GM18858 (cell line): ENCODE data around the gene MED27.

Experiments
- ATAC-seq: cut with Tn5 transposase; IDR thresholded peaks from one replicate; pipeline ENCODE4 v1.9.1; 2021; ENCODE audit not compliant: unreplicated experiment

MED27 gene

GRCh38 chr9:132002643-132003318 lies 76.9 kb downstream of the MED27 start:
- no peak for ATAC-seq

GRCh38 chr9:132001567-132001966 lies 78.1 kb downstream of the MED27 start:
- ATAC-seq: no peak

DNA sequence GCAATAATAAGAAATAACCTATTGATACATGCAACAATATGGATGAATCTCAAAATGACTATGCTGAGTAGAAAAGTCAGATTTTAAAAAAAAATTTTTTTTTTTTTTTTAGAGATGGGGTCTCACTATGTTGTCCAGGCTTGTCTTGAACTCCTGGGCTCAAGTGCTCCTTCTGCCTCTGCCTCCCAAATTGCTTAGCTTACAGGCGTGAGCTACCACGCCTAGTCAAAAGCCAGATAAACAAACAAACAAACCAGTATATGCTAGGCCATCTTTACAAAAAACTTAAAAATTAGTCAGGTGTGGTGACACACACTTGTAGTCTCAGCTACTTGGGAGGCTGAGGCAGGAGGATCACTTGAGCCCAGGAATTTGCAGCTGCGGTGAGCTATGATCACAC lies 79.0 kb downstream of the MED27 start:
- ATAC-seq: no peak

DNA sequence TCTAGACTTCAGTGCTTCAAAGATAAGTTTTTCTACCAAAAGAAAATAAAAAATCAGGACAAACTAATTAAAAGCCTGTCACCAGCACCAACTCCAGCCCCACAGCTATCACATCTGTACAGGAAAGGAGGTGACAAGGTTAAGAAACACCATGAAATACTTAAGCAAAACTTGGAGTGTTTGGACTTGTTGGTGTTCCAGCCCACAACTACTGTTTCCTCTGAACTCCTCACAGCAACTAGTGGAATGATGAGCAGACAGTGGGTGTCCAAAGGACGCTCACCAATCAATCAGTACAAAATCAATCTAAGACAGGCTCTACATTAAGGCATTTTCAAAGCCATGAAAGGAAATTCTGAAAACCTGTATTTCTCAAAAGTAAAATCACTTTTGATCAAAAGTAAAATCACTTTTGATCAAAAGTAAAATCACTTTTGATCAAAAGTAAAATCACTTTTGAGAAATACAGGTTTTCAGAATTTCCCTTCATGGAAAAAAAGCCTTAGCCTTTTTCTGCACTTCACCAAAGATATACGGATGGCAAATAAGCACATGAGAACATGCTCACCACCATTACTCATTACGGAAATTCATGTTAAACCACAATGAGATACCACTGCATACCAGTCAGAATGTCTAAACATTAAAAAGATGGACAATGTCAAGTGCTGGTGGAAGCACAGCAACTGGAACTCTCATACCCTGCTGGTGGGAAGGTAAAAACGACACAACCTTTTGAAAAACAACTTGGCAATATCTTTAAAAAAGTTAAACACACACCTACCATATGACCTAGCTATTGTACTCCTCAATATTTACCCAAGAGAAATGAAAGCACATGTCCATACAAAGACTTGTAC lies 79.7 kb downstream of the MED27 start:
- ATAC-seq: no peak

DNA sequence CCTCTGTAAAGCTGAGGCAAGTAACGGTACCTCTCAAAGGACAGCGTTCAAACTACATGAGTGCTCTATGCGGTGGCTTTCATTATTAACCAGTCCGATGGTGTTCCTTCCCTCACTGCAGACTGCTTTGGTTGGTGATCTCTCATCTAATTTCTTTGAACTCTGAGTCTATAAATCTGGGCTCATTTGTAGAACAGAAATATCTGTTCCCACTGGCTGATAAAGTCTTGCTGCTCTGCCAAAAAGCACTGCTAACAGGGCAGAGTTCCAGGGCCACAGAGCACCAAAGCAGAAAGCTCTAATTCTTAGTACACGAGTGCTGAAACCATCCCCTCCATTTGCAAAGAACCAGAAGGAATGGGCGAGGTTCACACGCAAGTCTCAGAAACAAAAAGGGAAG lies 81.9 kb downstream of the MED27 start:
- ATAC-seq: no peak

DNA sequence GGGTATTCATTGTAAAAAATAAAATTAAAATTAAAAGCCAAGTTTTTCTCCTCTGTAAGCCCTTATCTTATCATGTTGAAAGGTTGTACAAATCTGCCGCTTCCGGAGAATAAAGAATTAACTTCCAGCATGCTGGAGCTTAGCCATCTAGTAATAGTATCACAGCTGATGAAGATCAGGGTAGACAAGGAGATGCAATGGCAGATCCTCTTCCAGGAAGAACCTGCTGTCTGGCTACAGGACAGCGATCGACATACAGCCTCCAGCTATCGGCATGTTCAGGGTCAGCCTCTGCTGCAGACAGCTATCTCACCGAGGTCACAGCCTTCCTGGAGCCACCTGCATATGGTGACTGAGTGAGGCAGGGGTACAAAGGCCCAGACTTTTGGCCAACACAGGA lies 82.6 kb downstream of the MED27 start:
- no peak for ATAC-seq

GRCh38 chr9:131995382-131995781 lies 84.3 kb downstream of the MED27 start:
- no peak for ATAC-seq

- no peak for ATAC-seq
Measured at GRCh38 chr9:131994364-131995125, 85.1 kb downstream of the MED27 start.

- ATAC-seq: no peak
Measured at GRCh38 chr9:131992906-131993657, 86.6 kb downstream of the MED27 start.

DNA sequence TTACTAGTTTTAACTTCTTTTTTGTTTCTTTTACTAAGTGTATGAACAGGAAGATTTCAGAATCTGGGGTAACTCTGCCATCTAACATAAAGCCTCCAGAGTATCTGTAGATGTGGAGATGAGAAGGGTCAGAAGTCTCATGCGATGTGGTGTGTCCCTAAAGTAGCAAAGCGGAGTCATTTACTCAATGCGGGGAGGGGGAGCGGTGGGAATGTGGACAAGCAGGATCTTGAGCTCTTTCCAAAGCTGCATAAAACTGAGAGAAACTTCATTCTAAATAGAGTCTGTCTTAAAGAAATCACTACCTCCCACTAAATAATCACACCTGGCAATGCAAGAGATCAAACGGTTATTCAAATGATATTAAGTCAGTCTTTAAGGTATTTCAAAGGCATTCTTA lies 92.4 kb downstream of the MED27 start:
- no peak for ATAC-seq

DNA sequence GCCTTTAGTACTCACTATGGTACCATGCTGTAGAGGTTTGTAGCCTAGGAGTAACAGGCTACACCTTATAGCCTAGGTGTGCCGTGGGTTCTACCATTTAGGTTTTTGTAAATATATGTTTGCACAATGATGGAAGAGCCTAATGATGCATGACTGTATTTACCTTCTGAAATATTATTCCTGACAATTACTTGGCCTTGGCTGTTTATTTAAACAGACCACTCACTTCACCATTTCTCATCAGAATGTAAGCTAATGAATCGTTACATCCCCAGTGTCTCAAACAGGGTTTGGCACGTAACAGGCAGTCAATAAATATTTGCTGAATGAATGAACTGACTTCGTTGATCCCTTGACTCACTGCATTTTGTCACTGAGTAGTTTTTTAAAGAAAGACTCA lies 93.1 kb downstream of the MED27 start:
- no peak for ATAC-seq

- ATAC-seq: no peak
Measured at GRCh38 chr9:131986089-131986488, 93.6 kb downstream of the MED27 start.

- no peak for ATAC-seq
Measured at GRCh38 chr9:131984564-131984963, 95.1 kb downstream of the MED27 start.

- no peak for ATAC-seq
Measured at GRCh38 chr9:131982671-131983239, 96.9 kb downstream of the MED27 start.

- no peak for ATAC-seq
Measured at GRCh38 chr9:131982102-131982501, 97.6 kb downstream of the MED27 start.

- ATAC-seq: no peak
Measured at GRCh38 chr9:131981116-131981776, 98.4 kb downstream of the MED27 start.

- no peak for ATAC-seq
Measured at GRCh38 chr9:131980267-131981016, 99.2 kb downstream of the MED27 start.

- ATAC-seq: no peak
Measured at GRCh38 chr9:131977109-131977838, 102.4 kb downstream of the MED27 start.
